NAMALWA (cell line): Measurements from ENCODE around the gene ABCA3.

Experiments
- DNase-seq: peaks from one replicate; pipeline ENCODE4 v3.0.0-alpha.2; 2015; ENCODE audit warnings: low spot score

Gene ABCA3

DNA sequence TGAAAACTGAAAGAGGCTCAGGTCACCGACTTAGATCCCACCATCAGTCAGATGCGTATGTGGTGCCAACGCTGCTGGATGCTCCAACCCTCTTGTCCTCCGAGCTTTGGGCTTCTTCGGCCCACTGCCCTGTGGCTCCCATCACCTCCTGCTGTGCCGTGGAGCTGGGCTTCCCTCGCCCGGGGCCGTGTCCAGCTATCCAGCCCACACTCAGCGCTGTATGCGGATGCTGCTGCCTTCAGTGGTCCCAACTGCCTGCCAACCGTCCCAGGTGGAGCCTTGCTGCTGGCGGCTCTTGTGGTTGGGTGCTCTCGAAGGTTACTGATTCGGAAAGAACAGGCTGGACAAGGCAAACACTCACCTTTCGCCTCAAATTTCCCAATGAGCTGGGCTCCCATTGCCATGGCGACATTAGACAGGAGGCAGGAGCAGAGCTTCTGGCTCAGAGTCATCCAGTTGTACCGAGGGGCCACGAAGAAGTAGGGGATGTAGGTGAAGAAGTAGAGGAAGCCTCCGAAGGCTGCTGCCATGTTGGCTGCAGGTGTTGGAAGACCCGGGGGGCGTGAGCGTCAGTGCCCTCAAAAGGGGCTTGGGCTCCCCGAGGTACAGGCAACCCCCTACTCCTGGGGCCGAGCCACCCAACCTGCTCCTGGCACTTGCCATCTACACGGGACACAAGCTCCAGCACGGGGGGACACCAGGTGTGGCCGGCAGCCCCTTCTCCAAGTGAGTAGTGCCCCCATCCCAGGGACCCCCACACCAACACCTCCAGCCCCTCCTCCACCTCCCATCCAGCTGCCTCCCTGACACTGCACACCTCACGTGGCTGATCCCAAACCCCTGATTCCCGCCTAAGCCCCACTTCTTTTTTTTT, 32.2 kb downstream of the ABCA3 start:
- no peak for DNase-seq

DNA sequence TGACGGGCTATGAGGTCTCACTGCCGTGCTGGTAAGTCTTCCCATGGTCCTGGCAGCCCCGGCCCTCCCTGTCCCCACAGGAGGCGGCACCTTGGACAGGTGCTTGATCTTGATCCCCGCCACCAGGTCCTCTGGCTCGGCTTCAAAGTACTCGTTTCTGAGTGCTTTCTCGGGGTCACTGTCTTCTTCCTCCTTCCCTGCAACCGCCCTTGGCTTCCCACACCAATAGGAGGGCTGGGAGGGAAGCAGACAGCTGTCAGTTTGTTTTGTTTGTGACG, 40.7 kb downstream of the ABCA3 start:
- DNase-seq, result no peak

DNA sequence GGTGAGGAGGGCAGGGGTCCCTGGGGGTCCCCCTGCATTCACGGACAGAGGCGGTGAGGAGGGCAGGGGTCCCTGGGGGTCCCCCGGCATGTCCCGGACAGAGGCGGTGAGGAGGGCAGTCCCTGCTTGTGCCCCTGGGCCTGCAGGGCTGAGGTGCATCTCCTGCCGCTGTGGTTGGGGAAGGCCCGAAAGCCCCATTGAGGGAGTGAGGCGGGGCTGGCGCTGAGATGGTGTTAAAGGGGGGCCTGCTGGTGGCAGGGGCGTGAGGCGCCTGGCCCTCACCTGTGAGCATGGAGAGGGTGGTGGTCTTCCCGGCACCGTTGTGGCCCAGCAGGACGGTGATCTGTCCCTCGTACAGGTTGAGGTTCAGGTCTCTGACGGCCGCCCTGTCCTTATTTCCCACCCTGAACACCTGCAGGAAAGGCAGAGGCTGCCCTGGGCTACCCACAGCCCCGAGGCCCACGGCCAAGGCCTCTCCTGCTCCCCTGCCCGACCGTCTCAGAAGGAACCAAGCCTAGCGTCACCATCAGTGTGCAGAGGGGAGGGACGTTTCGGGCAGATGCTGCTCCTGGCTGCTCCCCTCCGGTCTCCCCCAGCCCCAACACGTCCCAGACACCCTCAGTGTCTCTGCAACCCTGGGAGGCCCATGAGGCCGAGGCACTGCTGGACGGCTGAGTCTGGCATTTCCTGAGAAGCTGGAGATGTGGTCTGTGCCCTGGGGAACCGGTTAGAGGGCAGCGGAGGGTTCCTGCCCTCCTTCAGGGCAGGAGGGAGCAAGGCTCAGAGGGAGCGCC, 41.2 kb downstream of the ABCA3 start:
- no peak for DNase-seq

DNA sequence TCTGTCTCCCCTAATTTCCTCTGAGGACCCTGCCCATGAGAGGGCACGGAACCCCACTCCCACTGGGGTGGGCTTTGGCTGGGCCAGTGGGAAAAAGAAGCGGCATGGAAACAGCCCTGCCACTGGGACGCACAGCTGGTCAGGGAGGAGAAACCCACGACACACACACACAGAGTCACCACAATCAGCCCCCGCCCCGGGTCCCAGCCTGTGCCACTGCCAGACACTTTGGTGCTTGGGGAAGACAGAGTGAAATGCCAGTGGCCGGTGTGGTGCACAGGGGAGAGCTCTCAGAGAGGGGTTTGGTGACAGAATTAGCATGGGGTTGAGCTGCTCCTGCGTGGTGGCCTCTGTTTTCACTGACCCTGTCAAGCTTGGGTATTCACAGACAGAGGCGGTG, 41.9 kb downstream of the ABCA3 start:
- no peak for DNase-seq

DNA sequence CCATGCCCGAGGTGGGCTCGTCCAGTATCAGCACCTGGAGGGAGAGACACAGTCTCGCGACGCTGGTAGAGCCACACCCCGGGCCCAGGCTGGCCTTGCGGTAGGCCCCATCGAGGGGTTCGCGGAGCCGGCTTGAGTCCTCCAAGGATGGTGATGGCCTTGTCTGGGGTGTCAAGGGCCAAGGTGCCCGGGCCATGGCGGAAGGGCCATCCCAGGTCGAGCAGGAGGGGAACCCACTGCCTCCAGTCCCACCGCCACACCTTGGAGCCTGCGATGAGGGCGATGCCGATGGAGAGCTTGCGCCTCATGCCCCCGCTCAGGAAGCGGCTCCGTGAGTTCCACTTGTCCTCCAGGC, 43.0 kb downstream of the ABCA3 start:
- DNase-seq, result no peak

DNA sequence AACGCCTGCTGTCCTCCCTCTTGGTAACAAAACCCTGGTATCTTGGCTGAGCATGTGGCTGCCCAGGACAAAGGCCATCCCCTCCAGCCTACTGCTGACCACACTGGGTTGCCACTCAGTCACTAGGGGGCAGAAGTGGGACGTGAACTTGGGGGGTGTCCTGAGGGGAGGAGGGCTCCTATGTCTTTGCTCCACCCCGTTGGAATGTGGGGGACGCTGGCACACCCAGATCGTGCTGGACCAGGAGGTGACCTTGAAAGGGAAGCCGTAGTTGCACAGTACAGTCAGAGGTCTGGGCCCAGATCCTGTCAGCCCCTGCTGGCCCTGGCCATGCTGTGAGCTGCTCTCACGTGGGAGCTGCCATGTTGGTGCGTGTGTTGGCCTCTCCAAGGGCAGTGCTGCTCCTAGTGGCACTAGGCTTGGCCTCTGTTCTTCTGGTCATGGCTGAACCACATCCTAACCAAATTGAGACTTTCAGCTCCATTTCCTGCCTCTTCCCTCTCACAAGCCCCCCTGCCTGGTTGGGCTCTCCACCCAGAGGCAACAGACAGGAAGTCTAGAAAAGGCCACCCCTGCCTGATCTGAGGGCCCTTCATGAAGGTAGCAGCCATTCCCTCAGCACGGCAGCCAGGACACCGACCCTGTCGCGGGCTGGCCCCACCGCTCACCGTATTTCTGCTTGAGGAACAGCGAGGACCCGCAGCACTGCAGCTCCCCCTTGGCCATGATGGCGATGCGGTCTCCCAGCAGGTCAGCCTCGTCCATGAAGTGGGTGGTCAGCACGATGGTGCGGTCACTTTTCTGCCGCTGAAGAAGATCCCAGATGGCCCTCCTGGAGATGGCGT, 43.6 kb downstream of the ABCA3 start:
- DNase-seq, result peak; percentile 28

DNA sequence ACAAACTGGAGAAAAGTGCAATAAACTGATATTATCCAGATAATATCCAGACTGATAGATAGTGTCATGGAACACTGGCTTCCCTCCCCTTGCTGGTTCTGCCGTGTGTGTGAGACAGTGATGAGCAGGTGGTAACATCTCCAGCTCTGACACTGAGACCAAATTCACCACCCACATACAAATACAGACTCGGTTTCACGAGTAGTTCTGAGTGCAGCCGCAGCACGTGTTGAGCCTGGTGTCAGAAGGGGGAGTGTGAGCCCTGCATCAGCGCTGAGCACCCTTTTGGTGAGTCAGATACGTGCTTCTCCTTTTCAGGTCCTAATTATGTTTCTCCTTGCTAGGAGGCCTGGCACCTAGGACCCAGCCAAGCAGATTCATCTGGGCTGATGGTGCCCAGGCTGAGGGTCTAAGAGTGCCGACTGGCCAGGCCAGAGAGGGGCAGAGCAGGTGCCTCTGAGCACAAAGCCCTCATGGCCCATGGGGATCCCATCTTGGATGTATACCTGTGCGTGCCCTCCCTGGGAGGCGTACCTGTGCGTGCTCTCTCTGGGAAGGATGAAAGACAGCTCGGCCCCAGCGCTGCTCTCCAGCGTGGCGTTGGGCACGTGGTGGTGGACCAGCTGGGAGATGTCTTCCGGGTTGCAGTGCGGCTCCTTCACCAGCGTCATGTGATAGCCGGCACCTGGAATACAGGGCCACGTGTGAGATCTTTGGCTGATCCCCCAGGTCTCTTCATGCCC, 45.3 kb downstream of the ABCA3 start:
- peak; percentile 79 for DNase-seq

DNA sequence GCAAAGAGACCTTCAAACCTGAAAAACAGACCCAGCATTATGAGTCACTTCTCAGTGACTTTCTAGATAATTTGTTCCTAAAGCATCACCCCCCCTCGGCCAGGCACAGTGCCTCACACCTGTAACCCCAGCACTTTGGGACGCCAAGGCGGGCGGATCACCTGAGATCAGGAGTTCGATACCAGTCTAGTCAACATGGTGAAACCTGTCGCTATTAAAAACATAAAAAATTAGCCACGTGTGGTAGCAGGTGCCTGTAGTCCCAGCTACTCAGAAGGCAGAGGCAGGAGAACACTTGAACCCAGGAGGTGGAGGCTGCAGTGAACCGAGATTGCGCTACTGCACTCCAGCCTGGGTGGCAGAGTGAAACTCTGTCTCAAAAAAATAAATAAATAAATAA, 48.3 kb downstream of the ABCA3 start:
- DNase-seq, result no peak

DNA sequence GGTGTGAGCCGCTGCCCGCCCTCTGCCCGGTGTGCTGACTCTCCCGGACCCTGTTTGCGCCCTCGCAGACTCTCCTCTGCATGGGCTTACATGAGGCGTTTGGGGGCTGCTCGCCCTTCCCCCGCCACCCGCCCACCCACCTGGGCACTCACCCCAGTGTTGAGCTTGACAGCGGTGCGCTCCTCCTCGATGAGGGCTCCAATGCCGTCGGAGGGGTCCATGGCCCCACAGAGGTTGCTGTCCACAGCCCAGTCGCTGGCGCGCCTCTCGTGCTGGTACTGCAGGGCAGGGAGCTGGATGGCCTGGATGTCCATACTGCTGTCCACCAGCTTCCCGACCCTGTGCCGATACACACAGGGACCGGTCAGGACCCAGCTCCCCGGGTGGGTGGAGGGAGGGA, 51.2 kb downstream of the ABCA3 start:
- no peak for DNase-seq

DNA sequence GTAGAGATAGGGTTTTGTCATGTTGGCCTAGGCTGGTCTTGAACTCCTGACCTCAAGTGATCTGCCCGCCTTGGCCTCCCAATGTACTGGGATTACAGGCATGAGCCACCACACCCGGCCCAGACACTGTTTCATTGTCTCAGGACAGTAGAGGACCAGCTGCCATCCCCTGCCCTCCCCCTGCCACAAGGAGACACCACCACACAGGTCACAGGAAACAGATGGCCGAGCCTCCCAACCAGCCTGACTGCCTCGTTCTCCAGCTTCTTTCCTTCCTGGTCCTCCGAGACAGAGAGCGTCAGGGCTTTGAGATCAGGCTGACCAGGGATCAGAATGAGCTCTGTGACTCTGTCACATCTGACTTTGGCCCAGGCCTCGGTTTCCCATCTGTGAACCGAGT, 51.8 kb downstream of the ABCA3 start:
- no peak for DNase-seq

DNA sequence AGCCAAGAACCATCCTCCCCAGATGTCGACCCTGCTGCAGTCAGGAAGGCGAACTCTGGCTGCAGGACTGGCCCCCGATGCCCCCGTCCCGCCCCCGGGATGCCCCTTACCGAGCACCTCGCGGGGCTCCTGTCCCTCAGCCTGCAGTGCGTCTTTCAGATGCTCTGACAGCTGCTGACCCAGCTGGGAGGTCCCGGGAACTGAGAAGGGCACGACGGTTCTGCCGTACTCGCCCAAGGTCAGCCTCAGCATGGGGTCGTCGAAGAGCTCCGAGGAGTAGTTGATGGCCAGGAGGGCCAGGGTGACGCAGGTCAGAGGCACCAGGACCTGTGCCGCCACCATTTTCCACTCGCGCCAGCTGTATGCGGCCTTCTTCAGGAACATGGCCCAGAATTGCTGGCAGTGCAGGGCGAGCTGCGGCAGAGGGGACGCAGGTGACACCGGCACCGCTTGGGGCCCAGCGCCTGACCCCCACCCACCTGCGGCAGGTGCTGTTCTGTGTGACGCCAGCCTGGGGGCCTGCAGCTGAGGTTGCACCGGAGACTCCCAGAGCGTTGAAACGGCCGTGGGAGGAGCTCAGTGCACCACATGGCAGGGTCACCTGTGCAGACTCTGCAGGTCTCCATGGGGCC, 52.5 kb downstream of the ABCA3 start:
- no peak for DNase-seq

DNA sequence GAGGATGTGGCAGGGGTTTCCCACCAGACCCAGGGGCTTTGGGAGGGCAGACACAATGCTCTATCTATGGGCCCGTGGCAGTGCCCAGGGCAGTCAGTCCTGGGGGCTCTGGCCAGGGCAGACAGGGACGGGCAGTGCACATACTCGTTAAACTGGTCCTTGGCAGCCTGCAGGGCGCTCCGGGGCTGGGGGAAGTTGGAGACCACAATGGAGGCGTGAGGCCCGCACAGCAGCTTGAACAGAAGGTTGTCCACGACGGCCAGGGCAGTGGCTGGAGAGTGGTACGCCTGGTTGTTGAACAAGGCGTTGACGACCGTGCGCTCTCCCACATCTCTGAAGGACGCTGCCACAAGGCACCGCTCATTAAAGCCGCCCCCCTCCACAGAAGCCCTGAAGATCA, 54.0 kb downstream of the ABCA3 start:
- no peak for DNase-seq

DNA sequence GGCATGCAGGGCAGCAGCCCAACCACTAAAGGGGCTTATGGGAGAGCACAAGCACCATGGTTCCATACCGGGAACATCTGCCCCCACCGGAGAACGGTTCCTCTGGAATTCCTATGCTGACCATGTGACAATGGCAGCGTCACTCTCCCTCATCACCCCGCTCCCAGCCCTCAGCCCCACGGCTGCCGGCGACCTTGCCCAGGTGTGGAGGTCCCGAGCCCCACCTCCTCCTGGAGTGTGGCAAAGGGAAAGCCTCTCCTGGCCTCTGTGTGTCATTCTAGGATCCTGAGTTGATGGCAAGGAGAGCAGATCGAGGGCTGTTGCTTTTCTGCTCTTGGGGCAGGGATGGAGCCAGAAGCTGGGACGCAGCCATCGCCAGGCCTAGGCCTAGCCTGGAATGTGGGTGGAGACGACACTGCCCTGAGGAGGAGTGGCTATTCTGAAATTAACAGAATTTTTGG, 54.8 kb downstream of the ABCA3 start:
- DNase-seq, result no peak

DNA sequence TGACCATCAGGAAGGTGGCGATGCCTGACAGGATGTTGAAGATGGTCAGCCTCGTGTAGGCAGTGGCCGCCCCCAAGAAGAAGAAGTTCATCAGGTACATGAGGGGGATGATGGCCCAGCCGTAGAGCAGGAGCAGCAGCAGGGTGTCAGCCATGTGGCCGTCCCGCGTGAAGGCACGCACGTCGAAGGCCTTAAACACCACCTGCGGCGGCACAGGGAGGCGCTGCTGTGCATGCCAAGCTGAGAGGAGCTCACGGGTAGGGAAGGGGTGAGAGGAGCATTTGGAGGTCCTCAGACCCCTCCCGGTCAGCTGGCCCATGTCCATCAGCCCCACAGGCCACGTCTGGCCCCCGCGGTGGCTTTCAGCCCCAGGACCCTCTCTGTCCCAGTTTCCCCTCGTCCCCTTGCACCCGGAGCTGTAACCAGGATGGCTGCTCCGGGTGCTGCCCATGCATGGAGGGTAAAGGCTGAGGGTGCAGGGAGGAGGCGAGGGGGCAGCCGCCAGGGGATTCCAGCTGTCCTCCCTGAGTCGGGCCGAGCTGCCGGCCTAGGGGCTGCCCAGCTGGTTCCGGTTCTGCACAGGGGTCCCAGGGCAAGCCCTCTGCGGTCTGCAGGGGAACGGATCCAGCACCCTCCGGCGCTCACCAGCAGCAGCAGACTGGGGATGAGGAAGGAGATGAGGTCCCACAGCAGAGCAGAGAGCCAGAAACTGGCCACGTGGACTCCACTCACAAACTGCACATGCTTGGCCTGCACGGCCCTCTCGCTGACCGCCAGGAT, 55.5 kb downstream of the ABCA3 start:
- no peak for DNase-seq

DNA sequence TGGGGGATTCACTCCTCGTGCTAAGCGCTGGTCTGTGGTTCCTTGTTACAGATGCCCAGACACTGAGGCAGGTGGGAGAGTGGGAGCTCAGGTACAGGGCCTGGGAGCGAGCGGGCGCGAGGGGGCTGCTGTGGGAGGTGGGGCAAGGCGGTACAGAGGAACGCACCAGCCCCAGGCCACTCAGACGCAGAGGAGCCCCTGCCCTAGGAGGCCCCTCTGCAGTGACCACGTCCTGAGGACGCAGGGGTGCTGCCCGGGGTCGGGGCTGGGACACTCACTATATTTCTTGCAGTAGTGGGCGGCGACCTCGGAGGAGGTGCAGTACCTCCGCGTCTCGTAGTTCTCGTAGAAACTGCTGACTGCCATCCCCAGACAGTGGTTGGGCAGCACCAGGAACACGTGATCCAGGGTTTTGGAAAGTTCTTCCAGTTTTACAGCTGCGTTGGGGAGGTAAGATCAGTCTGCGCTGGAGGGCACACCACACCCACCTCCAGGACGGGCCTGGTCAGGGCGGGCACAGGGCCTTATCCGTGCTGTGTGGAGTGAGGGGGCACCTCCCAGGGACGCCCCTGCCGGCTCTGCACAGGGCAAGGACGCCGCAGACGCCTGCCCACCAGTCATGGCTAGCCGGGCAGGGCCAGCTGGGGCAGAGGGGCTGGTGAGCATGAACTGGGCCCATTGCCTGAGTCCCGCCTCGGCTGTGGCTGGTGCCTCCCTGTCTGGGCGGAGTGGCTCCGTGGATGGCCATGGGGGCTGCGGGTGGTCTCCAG, 56.3 kb downstream of the ABCA3 start:
- no peak for DNase-seq

DNA sequence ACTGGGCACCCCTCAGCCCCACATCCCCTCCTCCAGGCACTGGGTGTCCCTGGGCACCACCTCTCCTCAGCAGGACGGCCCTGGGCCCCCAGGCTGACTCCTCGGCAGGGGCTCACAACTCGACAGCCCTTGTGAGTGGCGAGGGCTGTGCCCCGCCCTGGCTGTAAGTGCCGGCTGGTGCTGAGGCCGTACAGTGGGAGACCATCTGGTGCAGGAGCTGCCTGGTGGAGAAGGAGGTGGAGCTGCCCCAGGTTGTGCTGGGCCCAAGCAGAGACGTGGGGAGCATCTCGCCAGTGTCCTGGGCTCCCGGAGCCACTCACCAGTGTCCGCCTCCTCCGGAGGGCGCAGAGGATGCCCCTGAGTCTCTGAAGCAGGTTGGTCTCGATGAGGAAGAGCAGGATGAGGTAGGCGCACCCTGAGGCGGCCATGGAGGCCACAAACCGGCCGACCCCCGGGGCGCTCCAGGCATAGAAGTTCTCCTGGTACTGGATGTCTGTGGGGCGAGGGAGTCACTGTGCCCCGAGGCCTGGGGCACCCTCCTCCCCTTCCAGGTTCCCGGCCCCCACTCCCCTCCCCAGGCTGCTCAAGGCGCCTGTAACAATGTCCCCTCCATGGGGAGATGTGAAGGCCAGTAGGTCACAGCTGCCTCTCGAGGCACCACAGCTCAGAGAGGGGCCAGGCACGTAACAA, 57.5 kb downstream of the ABCA3 start:
- no peak for DNase-seq

DNA sequence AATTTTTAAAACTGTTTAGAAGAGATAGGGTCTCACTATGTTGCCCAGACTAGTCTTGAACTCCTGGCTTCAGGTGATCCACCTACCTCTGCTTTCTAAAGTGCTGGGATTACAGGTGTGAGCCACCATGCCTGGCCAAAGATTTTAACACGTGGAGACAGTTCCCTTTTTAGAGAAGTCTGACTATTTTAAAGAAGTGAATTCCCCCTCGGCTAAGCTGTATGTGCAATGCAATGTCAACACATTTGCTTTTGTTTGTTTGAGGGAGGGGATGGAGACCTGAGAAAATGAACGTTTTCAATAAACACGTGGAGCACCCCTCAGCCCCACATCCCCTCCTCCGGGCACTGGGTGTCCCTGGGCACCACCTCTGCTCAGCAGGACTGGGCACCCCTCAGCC, 58.3 kb downstream of the ABCA3 start:
- DNase-seq, result no peak

DNA sequence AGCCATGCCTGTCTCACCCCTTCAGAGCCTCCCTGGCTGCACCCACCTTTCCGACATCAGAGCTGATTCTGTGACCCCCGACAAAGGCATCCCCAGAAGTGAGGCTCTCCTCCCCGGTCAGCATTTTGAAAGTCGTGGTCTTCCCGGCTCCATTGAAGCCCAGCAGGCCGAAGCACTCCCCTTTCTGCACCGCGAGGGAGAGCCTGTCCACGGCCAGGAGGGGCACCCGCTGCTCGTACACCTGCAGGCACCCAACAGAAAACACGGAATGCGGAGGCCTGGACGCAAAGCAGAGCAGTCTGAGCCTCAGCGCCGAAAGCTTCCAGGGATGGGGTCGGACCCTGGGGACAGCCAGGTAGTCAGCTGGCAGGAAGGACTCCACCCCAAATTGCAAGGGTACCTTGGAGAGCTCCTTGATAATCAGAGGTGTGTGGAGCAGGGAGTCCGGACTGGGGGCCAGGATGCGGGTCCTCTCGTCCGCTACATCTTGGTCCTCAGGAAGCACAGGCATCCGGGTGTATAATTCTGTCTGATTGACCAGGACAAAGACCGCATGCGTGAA, 59.5 kb downstream of the ABCA3 start:
- no peak for DNase-seq

DNA sequence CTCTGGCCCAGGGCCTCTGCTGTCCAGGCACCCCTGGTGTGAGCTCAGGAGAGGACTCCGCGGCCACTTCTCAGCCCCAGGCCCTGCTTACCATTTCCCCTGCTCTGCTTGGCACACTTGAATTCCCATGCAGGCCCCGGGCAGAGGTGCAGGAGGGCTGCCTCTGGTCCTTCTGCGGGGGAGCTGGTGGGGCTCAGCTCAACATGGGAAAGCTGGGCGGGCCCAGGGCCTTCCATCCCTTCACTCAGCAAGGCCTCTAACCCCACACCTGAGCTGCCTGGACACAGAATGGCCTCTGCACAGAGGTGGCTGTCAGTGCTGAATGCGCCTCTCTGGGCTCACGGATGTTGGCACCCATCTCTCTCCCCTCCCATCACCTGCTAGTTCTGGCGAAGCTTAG, 60.1 kb downstream of the ABCA3 start:
- DNase-seq, result no peak
